Measurements from ENCODE around the gene LRRFIP2.
"Not testable (repeated sequence)": the region's sequence is repeated elsewhere in the genome, so short reads cannot be mapped to it uniquely, and the experiment has no call there.

Gene LRRFIP2

DNA sequence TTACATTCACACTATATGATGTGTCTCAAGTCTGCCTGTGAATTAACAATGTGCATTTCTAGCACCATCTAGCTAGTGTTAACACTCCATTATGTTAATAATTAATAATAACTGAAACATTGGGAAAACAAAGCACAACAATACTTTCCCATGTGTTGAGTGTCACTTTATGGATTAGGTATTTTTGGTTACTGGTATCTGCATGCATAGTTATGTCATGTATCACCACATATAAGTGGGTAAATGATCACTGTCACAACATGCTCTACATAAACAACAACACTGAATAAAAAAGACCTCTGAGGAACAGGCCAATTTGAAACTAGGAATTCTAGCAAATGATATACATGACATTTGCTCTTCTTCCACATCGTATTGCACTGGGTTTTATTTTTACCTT is 106.4 kb downstream of the LRRFIP2 start:
- Histone ChIP-seq H3K4me3 (ENCODE audit: low read length) (no peak overlapping the region), H3K36me3 (ENCODE audit: insufficient read depth, low read length) (peaks cover 34% of the 10 kb centered on the region), H3K9me3 (ENCODE audit: insufficient read depth, low read depth, low read length) (no peaks in the 10 kb centered on the region), H3K27ac (ENCODE audit: low read depth, low read length) (no peak overlapping the region), H3K4me1 (ENCODE audit: insufficient read depth, low read length) (no peaks in the 10 kb centered on the region), H3K27me3 (ENCODE audit: insufficient read depth, low read length) (no peaks in the 10 kb centered on the region), H3K9ac (ENCODE audit: low read depth, low read length) (no peak overlapping the region)
- 100% methylated on average over 1 of the region's 1 CpG for WGBS

GRCh38 chr3:37067577-37067976 is 106.8 kb downstream of the LRRFIP2 start:
- Histone ChIP-seq H3K36me3 (ENCODE audit: insufficient read depth, low read length) (peaks cover 36% of the 10 kb centered on the region), H3K4me3 (ENCODE audit: low read length) (no peak overlapping the region), H3K4me1 (ENCODE audit: insufficient read depth, low read length) (no peaks in the 10 kb centered on the region), H3K9me3 (ENCODE audit: insufficient read depth, low read depth, low read length) (no peaks in the 10 kb centered on the region), H3K9ac (ENCODE audit: low read depth, low read length) (no peak overlapping the region), H3K27me3 (ENCODE audit: insufficient read depth, low read length) (no peaks in the 10 kb centered on the region), H3K27ac (ENCODE audit: low read depth, low read length) (no peak overlapping the region)
- 94% methylated on average over 2 of the region's 3 CpGs for WGBS

- Histone ChIP-seq H3K9ac (ENCODE audit: low read depth, low read length) (no peak overlapping the region), H3K4me3 (ENCODE audit: low read length) (no peak overlapping the region), H3K27me3 (ENCODE audit: insufficient read depth, low read length) (no peaks in the 10 kb centered on the region), H3K9me3 (ENCODE audit: insufficient read depth, low read depth, low read length) (no peaks in the 10 kb centered on the region), H3K4me1 (ENCODE audit: insufficient read depth, low read length) (no peaks in the 10 kb centered on the region), H3K36me3 (ENCODE audit: insufficient read depth, low read length) (peaks cover 43% of the 10 kb centered on the region), H3K27ac (ENCODE audit: low read depth, low read length) (no peak overlapping the region)
- 91% methylated on average over 3 of the region's 3 CpGs for WGBS
Observed at GRCh38 chr3:37064747-37065146, 109.6 kb downstream of the LRRFIP2 start.

GRCh38 chr3:37058117-37058516 is 116.3 kb downstream of the LRRFIP2 start:
- Histone ChIP-seq H3K27ac (ENCODE audit: low read depth, low read length) (no peak overlapping the region), H3K9me3 (ENCODE audit: insufficient read depth, low read depth, low read length) (no peaks in the 10 kb centered on the region), H3K9ac (ENCODE audit: low read depth, low read length) (no peak overlapping the region), H3K36me3 (ENCODE audit: insufficient read depth, low read length) (peaks cover 74% of the 10 kb centered on the region), H3K27me3 (ENCODE audit: insufficient read depth, low read length) (no peaks in the 10 kb centered on the region), H3K4me3 (ENCODE audit: low read length) (no peak overlapping the region), H3K4me1 (ENCODE audit: insufficient read depth, low read length) (no peaks in the 10 kb centered on the region)
- WGBS, result 98% methylated on average over 5 of the region's 5 CpGs

- no peak overlapping the region for H3K9ac ChIP-seq (ENCODE audit: low read depth, low read length)
- no peaks in the 10 kb centered on the region for H3K9me3 ChIP-seq (ENCODE audit: insufficient read depth, low read depth, low read length)
- no peak overlapping the region for H3K4me3 ChIP-seq (ENCODE audit: low read length)
- peaks cover 74% of the 10 kb centered on the region for H3K36me3 ChIP-seq (ENCODE audit: insufficient read depth, low read length)
- H3K27ac ChIP-seq (ENCODE audit: low read depth, low read length), result no peak overlapping the region
- no peaks in the 10 kb centered on the region for H3K4me1 ChIP-seq (ENCODE audit: insufficient read depth, low read length)
- no peaks in the 10 kb centered on the region for H3K27me3 ChIP-seq (ENCODE audit: insufficient read depth, low read length)
Observed at GRCh38 chr3:37056826-37057225, 117.6 kb downstream of the LRRFIP2 start.

GRCh38 chr3:37055077-37055476 is 119.3 kb downstream of the LRRFIP2 start:
- H3K27ac ChIP-seq (ENCODE audit: low read depth, low read length); H3K4me1 ChIP-seq (ENCODE audit: insufficient read depth, low read length); H3K27me3 ChIP-seq (ENCODE audit: insufficient read depth, low read length); H3K4me3 ChIP-seq (ENCODE audit: low read length); H3K9me3 ChIP-seq (ENCODE audit: insufficient read depth, low read depth, low read length); H3K9ac ChIP-seq (ENCODE audit: low read depth, low read length): not testable (repeated sequence)
- peaks cover 83% of the 10 kb centered on the region for H3K36me3 ChIP-seq (ENCODE audit: insufficient read depth, low read length)
- WGBS, result 98% methylated on average over 8 of the region's 8 CpGs

DNA sequence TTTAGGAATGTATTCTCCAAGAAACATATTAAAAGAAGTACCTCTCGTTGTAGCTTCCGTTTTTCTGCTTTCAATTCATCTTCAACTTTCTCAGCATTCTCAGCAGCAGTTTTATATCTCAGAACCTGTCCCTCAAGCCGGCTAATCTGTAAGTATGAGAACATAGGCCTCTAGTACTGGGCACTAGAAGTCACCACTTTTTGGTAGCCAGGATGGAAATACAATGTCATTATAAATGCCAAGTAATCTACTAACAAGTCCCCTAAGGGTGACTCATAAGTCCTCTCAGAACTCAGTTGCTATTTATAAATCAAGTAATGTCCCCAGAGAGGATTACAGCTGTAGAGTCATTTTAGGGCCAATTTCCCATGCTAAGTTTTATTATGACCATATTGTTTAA is 120.0 kb downstream of the LRRFIP2 start:
- H3K36me3 ChIP-seq (ENCODE audit: insufficient read depth, low read length), result peaks cover 90% of the 10 kb centered on the region
- H3K9ac ChIP-seq (ENCODE audit: low read depth, low read length), result no peak overlapping the region
- WGBS, result 77% methylated on average over 3 of the region's 3 CpGs
- no peak overlapping the region for H3K4me3 ChIP-seq (ENCODE audit: low read length)
- no peaks in the 10 kb centered on the region for H3K4me1 ChIP-seq (ENCODE audit: insufficient read depth, low read length)
- H3K27me3 ChIP-seq (ENCODE audit: insufficient read depth, low read length), result no peaks in the 10 kb centered on the region
- no peaks in the 10 kb centered on the region for H3K9me3 ChIP-seq (ENCODE audit: insufficient read depth, low read depth, low read length)
- H3K27ac ChIP-seq (ENCODE audit: low read depth, low read length), result no peak overlapping the region

DNA sequence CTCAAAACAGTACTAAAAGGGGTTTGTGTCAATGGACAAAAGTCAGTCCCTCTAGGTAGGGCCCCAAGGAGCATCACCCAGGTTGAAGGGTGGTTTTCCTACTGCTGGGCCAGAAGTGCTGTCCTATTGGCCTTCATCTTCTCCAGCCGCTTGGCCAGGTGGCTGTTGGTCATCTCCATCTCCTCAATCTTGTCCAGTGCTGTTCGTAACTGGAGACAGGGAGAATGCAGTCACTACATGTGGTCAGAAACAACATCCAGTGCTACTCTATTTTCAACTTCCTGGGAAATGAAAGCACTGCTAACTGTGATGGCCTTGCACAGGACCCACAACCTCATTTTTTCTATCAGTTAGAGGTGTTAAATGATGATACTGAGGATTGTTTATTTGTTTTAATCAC is 120.6 kb downstream of the LRRFIP2 start:
- Histone ChIP-seq H3K27me3 (ENCODE audit: insufficient read depth, low read length) (no peaks in the 10 kb centered on the region), H3K4me1 (ENCODE audit: insufficient read depth, low read length) (no peaks in the 10 kb centered on the region), H3K9ac (ENCODE audit: low read depth, low read length) (no peak overlapping the region), H3K27ac (ENCODE audit: low read depth, low read length) (no peak overlapping the region), H3K36me3 (ENCODE audit: insufficient read depth, low read length) (peaks cover 93% of the 10 kb centered on the region), H3K4me3 (ENCODE audit: low read length) (no peak overlapping the region), H3K9me3 (ENCODE audit: insufficient read depth, low read depth, low read length) (no peaks in the 10 kb centered on the region)
- WGBS, result 97% methylated on average over 2 of the region's 2 CpGs

- H3K9me3 ChIP-seq (ENCODE audit: insufficient read depth, low read depth, low read length), result no peaks in the 10 kb centered on the region
- H3K4me1 ChIP-seq (ENCODE audit: insufficient read depth, low read length), result no peaks in the 10 kb centered on the region
- no peak overlapping the region for H3K9ac ChIP-seq (ENCODE audit: low read depth, low read length)
- H3K27ac ChIP-seq (ENCODE audit: low read depth, low read length), result no peak overlapping the region
- H3K36me3 ChIP-seq (ENCODE audit: insufficient read depth, low read length), result peaks cover 93% of the 10 kb centered on the region
- H3K27me3 ChIP-seq (ENCODE audit: insufficient read depth, low read length), result no peaks in the 10 kb centered on the region
- WGBS, result 69% methylated on average over 4 of the region's 6 CpGs
- no peak overlapping the region for H3K4me3 ChIP-seq (ENCODE audit: low read length)
Observed at GRCh38 chr3:37053337-37053736, 121.0 kb downstream of the LRRFIP2 start.

GRCh38 chr3:37052860-37053259 is 121.5 kb downstream of the LRRFIP2 start:
- Histone ChIP-seq H3K4me3 (ENCODE audit: low read length) (no peak overlapping the region), H3K27me3 (ENCODE audit: insufficient read depth, low read length) (no peaks in the 10 kb centered on the region), H3K9ac (ENCODE audit: low read depth, low read length) (no peak overlapping the region), H3K9me3 (ENCODE audit: insufficient read depth, low read depth, low read length) (no peaks in the 10 kb centered on the region), H3K36me3 (ENCODE audit: insufficient read depth, low read length) (peaks cover 93% of the 10 kb centered on the region), H3K27ac (ENCODE audit: low read depth, low read length) (no peak overlapping the region), H3K4me1 (ENCODE audit: insufficient read depth, low read length) (no peaks in the 10 kb centered on the region)

- H3K9me3 ChIP-seq (ENCODE audit: insufficient read depth, low read depth, low read length), result no peaks in the 10 kb centered on the region
- no peaks in the 10 kb centered on the region for H3K27me3 ChIP-seq (ENCODE audit: insufficient read depth, low read length)
- no peak overlapping the region for H3K9ac ChIP-seq (ENCODE audit: low read depth, low read length)
- peaks cover 93% of the 10 kb centered on the region for H3K36me3 ChIP-seq (ENCODE audit: insufficient read depth, low read length)
- H3K4me1 ChIP-seq (ENCODE audit: insufficient read depth, low read length), result no peaks in the 10 kb centered on the region
- 94% methylated on average over 1 of the region's 1 CpG for WGBS
- no peak overlapping the region for H3K4me3 ChIP-seq (ENCODE audit: low read length)
- H3K27ac ChIP-seq (ENCODE audit: low read depth, low read length), result no peak overlapping the region
Observed at GRCh38 chr3:37050282-37050681, 124.1 kb downstream of the LRRFIP2 start.

DNA sequence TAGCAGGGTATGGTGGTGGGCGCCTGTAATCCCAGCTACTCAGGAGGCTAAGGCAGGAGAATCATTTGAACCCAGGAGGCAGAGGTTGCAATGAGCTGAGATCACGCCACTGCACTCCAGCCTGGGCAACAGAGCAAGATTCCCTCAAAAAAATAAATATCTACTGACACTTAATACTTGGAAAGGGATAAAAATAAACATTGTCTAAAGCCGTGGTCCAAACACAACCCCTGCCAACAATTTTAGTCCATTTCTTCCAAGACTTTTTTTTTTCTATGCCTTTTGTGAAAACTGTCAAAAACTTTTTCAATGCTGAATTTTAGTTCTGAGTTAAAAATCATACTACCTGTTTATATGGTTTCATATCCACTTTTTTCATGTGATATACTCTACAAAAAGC is 131.7 kb downstream of the LRRFIP2 start:
- not testable (repeated sequence) for H3K9me3 ChIP-seq (ENCODE audit: insufficient read depth, low read depth, low read length); H3K27me3 ChIP-seq (ENCODE audit: insufficient read depth, low read length); H3K4me1 ChIP-seq (ENCODE audit: insufficient read depth, low read length); H3K27ac ChIP-seq (ENCODE audit: low read depth, low read length); H3K9ac ChIP-seq (ENCODE audit: low read depth, low read length); H3K4me3 ChIP-seq (ENCODE audit: low read length)
- 96% methylated on average over 3 of the region's 3 CpGs for whole genome bisulfite sequencing
- H3K36me3 ChIP-seq (ENCODE audit: insufficient read depth, low read length), result peaks cover 85% of the 10 kb centered on the region
